GM12801 (cell line): ENCODE data around the gene RASGRP1.

Source experiments
- CTCF ChIP-seq: IDR thresholded peaks from one replicate; pipeline ENCODE4 v1.5.1; 2011; ENCODE audit warnings: control low read depth; ENCODE audit not compliant: insufficient read length; ENCODE audit errors: extremely low read depth

Gene RASGRP1

GRCh38 chr15:38474155-38474757 is 90.4 kb downstream of the RASGRP1 start:
- TF ChIP-seq CTCF = no peak

DNA sequence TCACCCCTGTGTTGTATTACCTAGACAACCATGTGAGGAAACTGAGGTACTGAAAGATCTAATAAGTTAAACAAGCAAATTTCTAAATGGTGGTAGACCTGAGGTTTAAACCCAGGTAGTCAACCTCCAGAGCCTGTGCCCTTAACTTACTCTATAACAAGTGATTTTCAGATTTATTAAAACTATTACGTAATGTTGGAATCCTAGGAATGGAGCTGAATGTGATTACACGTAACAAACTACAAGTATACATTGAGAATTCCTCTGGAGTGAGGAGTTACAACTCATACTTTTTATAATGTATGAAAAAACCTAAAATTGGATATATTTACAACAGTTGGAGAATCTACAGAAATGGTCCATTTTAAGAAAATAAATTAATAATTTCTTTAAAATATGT is 92.6 kb downstream of the RASGRP1 start:
- TF ChIP-seq CTCF = no peak

DNA sequence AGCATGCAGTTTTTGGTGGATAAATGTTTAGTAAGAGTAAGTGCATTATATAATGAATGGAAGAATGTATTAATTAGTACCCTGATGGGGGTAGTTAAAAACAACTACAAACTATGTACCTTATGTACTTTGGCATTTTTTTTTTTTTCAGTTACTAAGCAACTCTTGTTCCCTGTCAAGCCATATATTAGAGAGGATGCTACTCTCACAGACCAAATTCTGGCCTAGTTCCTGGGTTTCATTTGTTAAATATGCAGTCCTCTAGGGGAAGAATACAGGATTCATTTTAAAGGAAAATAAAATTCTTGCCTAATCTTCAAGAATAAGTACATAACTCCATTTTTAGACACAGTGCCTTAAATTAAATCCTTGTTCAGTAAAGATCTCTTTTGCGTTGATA is 93.8 kb downstream of the RASGRP1 start:
- TF ChIP-seq CTCF = no peak

GRCh38 chr15:38464675-38465074 is 99.9 kb downstream of the RASGRP1 start:
- TF ChIP-seq CTCF = no peak

DNA sequence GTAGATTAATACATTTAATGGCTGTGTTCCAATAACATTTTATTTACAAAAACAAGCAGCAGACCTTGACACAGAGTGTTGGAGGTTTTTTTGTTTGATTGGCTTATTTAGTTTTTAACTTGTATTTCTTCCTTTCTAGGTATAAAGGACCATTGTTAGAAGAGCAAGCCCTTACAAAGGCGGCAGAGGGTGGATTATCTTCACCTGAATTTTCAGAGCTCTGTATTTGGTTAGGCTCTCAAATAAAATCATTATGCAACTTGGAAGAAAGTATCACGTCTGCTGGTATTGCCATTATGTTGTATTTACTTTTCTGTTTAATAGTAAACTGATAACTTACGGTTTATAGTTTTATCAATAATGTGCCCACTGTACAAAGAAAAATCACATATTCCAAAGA is 100.7 kb downstream of the RASGRP1 start:
- no peak for TF ChIP-seq CTCF

- TF ChIP-seq CTCF = no peak
Observed at GRCh38 chr15:38461066-38461833, 103.4 kb downstream of the RASGRP1 start.

GRCh38 chr15:38460543-38460942 is 104.1 kb downstream of the RASGRP1 start:
- no peak for TF ChIP-seq CTCF
